WERI-Rb-1 (cell line): ENCODE results near the gene TRAP1.

ENCODE experiments used
- DNase-seq: peaks from one replicate; pipeline ENCODE4 v3.0.0-alpha.2; 2020
- H3K27ac ChIP-seq: fragments of 250-450 bp; sonication (Bioruptor Pico); 2 replicates; pipeline ENCODE4 v1.5.1; 2020; ENCODE audit warnings: mild to moderate bottlenecking, moderate library complexity
- H3K27me3 ChIP-seq: fragments of 250-450 bp; sonication (Bioruptor Pico); 2 replicates; pipeline ENCODE4 v1.5.1; 2021; ENCODE audit warnings: mild to moderate bottlenecking, low read depth, moderate library complexity; ENCODE audit not compliant: insufficient read depth, severe bottlenecking
- H3K36me3 ChIP-seq: fragments of 250-450 bp; sonication (Bioruptor Pico); 2 replicates; pipeline ENCODE4 v1.5.1; 2020; ENCODE audit warnings: mild to moderate bottlenecking, moderate library complexity
- H3K4me3 ChIP-seq: 2 replicates; pipeline ENCODE4 v1.5.1; 2011; ENCODE audit warnings: low read depth, mild to moderate bottlenecking, control low read depth, low read length
- H3K9me3 ChIP-seq: fragments of 250-450 bp; sonication (Bioruptor Pico); 2 replicates; pipeline ENCODE4 v1.5.1; 2021; ENCODE audit warnings: mild to moderate bottlenecking, moderate library complexity; ENCODE audit not compliant: severe bottlenecking
- TF ChIP-seq, protein P1 (sequence below): IDR thresholded peaks from 2 replicates; pipeline ENCODE4 v1.5.1; 2011; ENCODE audit warnings: low read depth, mild to moderate bottlenecking, control low read depth, inconsistent platforms, low read length

TRAP1 gene

DNA sequence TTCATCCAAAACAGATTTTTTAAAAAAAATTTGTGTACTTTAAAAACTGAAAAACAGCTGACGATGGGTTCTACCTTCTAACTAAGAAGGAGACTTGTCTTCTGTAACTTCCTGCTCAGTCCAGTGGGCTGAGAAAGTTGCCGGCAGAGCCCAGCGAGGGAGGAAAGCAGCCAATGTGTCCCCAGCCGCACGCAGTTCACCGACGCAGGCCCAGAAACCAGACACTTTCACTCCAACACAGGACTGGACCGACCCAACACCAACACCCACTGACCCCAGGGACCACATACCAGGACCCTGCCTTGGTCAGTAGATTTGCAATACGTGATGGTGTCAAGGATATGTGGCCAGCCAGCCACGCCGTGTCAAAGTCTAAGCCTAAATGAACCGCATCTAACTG is 25.6 kb downstream of the TRAP1 start:
- no peak for DNase-seq
- no peaks in the 10 kb centered on the region for H3K9me3 ChIP-seq
- TF ChIP-seq, protein P1, sequence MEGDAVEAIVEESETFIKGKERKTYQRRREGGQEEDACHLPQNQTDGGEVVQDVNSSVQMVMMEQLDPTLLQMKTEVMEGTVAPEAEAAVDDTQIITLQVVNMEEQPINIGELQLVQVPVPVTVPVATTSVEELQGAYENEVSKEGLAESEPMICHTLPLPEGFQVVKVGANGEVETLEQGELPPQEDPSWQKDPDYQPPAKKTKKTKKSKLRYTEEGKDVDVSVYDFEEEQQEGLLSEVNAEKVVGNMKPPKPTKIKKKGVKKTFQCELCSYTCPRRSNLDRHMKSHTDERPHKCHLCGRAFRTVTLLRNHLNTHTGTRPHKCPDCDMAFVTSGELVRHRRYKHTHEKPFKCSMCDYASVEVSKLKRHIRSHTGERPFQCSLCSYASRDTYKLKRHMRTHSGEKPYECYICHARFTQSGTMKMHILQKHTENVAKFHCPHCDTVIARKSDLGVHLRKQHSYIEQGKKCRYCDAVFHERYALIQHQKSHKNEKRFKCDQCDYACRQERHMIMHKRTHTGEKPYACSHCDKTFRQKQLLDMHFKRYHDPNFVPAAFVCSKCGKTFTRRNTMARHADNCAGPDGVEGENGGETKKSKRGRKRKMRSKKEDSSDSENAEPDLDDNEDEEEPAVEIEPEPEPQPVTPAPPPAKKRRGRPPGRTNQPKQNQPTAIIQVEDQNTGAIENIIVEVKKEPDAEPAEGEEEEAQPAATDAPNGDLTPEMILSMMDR: no peak
- H3K4me3 ChIP-seq: no peak overlapping the region
- H3K27me3 ChIP-seq: no peaks in the 10 kb centered on the region
- H3K36me3 ChIP-seq: peaks cover 44% of the 10 kb centered on the region
- no peak overlapping the region for H3K27ac ChIP-seq

- no peak for DNase-seq
- H3K27me3 ChIP-seq: no peaks in the 10 kb centered on the region
- no peak overlapping the region for H3K27ac ChIP-seq
- TF ChIP-seq, protein P1: 0 out of 2 replicates have a peak, but pooled peaks have one; percentile 2
- peaks cover 50% of the 10 kb centered on the region for H3K36me3 ChIP-seq
- no peaks in the 10 kb centered on the region for H3K9me3 ChIP-seq
- no peak overlapping the region for H3K4me3 ChIP-seq
These were observed 26.2 kb downstream of the TRAP1 start for GRCh38 chr16:3690980-3691720.

DNA sequence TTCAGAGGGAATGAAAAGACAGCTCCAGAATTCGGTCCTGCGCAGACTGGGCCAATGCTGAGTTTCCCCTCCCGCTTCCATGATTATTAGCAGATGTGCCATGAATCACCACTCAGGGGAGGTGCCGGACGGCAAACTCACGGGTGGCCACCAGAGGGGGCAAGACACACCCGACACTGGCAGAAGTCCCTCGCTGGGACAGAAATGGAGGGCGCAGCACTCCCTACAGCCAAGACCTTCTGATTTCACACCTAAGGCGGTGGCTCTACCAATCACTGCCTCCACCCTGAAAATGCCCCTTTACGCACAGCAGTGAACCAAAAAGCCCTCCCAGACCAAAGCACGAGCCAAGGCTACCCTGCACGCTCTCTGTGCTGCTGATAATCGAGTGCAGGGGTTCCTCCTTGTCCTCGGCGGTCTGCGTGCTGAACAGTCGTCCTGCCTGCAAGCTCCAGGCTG is 26.8 kb downstream of the TRAP1 start:
- Histone ChIP-seq H3K27ac (no peak overlapping the region), H3K4me3 (no peak overlapping the region), H3K36me3 (peaks cover 57% of the 10 kb centered on the region), H3K27me3 (no peaks in the 10 kb centered on the region), H3K9me3 (no peaks in the 10 kb centered on the region)
- TF ChIP-seq, protein P1: peak; percentile 92
- DNase-seq: peak; percentile 91

DNA sequence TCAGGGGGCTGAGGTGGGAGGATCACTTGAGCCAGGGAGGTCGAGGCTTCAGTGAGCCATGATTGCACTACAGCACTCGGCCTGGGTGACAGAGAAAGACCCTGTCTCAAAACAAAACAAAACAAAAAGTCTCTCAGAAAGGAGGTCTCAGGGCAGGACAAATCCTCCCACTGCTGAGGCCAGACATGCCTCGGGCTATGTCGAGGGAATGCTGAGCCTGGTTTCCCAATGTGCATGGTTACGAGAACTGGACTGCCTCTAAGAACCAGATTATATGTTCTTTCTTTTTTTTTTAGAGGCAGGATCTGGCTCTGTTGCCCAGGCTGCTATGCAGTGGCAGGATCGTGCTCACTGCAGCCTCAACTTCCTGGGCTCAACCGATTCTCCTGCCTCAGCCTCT is 27.6 kb downstream of the TRAP1 start:
- Histone ChIP-seq H3K27ac (no peak overlapping the region), H3K27me3 (no peaks in the 10 kb centered on the region), H3K4me3 (no peak overlapping the region), H3K36me3 (peaks cover 60% of the 10 kb centered on the region), H3K9me3 (no peaks in the 10 kb centered on the region)
- TF ChIP-seq, protein P1: no peak
- DNase-seq: no peak

- TF ChIP-seq, protein P1: no peak
- H3K36me3 ChIP-seq: peaks cover 71% of the 10 kb centered on the region
- no peaks in the 10 kb centered on the region for H3K9me3 ChIP-seq
- no peaks in the 10 kb centered on the region for H3K27me3 ChIP-seq
- no peak overlapping the region for H3K4me3 ChIP-seq
- no peak for DNase-seq
- no peak overlapping the region for H3K27ac ChIP-seq
These were observed 29.5 kb downstream of the TRAP1 start for GRCh38 chr16:3687792-3688191.

DNA sequence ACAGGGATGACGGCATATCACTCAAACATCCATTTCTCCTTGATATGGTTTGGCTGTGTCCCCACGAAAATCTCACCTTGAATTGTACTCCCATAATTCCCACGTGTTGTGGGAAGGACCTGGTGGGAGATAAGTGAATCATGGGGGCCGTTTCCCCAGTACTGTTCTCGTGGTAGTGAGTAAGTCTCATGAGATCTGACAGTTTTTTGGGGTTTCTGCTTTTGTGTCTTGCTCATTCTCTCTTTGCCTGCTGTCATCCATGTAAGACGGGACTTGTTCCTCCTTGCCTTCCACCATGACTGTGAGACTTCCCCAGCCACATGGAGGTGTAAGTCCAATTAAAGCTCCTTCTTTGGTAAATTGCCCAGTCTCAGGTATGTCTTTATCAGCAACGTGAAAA is 30.3 kb downstream of the TRAP1 start:
- H3K36me3 ChIP-seq: peaks cover 79% of the 10 kb centered on the region
- H3K27me3 ChIP-seq: no peaks in the 10 kb centered on the region
- TF ChIP-seq, protein P1: no peak
- no peak overlapping the region for H3K4me3 ChIP-seq
- no peak overlapping the region for H3K27ac ChIP-seq
- no peaks in the 10 kb centered on the region for H3K9me3 ChIP-seq
- DNase-seq: no peak
